DMS53 treated with DMSO at 0.1 percent for 48 hours (cell line): ENCODE data around the gene UBASH3B.
"Not testable (repeated sequence)": the region's sequence is repeated elsewhere in the genome, so short reads cannot be mapped to it uniquely, and the experiment has no call there.

Source experiments
- DNase-seq: peaks from one replicate; lab custom pipeline; 2025; ENCODE audit not compliant: unreplicated experiment; lab: John Stamatoyannopoulos, UW

Gene UBASH3B

GRCh38 chr11:122730694-122731093 lies 75.2 kb downstream of the UBASH3B start:
- DNase-seq, result not testable (repeated sequence)

DNA sequence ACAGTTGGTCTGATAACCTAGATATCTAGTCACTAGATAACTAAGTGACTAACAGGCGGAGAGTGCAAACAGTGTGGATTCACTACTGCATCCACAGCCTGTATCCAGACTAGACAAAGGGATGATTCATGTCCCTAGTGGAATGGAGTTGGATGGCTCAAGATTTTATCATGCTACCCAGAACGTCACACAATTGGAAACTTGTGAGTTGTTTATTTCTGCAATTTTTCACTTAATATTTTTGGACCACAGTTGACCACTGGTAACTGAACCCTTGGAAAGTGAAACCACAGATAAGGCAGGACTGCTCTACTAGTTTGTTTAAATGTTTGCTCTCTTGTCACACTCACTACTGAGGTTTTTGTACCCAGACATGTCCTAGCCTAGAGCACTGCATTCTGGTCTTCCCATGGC lies 76.0 kb downstream of the UBASH3B start:
- DNase-seq, result no peak

- DNase-seq, result no peak
These were observed 77.1 kb downstream of the UBASH3B start for GRCh38 chr11:122732342-122733315.

GRCh38 chr11:122733318-122733717 lies 77.8 kb downstream of the UBASH3B start:
- no peak for DNase-seq

GRCh38 chr11:122734848-122735496 lies 79.5 kb downstream of the UBASH3B start:
- DNase-seq, result no peak

DNA sequence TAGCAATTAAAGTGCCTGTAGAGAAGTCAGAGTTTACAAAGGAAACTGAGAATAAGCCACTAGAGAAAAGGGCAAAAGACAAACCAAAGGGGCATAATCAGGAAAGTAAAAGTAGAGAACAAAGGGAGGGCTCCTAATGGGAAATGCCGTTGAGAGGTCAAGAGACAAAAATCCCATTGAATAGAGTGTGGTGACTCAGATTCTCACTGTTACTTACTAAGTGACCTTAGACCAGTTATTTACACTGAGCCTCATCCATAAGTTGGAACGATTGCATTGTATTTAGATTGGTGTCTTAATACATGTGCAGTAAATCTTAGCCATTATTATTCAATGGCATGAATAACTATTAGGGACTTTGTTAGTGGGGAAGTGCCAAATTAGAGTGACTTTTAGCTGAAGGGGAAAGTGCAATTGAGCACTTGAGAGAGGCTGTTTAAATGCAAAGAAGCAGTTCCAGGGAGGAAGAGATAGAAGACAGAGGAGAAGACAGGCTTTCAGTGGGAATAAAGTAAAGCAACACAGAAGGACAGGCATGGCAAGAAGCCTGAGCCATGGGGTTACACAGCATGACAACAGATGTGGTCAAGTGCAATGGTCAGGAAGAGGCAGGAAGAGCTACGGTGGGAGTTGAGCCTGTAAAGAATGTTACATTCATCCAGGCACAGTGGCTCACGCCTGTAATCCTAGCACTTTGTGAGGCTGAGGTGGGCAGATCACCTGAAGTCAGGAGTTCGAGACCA lies 82.6 kb downstream of the UBASH3B start:
- DNase-seq, result no peak

DNA sequence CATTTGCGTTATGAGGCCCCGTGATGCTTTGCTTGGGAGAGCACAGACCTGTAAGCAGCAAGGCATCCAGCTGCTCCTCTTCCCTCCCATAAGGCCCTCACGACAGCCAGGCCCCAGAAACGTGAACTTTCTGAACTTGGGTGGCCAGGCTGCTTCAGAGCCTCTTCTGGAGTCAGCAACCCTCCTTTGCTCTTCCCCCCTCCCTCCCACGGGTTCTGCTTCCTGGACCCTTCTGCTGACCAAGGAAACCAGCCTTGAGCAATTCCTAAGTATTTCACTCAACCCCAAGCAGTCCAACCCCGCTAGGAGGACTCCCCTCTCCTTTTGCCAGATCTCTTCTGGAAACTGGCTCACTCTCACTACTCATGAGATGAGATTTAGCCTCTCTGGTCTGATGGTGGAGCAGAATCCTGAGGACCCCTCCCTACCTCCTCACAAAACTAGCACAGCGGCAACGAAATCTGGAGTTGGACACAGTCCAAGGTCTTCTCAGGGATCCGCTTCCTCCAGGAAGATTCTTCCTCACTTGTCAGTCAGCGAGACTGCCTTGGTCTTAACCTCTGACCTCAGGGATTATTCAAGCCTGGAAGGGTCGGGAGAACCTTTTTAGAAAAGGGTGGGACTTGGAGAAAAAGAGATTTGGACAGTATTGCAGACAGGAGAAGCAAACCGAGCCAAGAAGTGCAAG lies 86.2 kb downstream of the UBASH3B start:
- no peak for DNase-seq

GRCh38 chr11:122742301-122743018 lies 86.9 kb downstream of the UBASH3B start:
- DNase-seq, result no peak

- no peak for DNase-seq
These were observed 87.7 kb downstream of the UBASH3B start for GRCh38 chr11:122743097-122743741.

GRCh38 chr11:122743949-122744348 lies 88.4 kb downstream of the UBASH3B start:
- no peak for DNase-seq

- no peak for DNase-seq
These were observed 88.8 kb downstream of the UBASH3B start for GRCh38 chr11:122744357-122744756.

DNA sequence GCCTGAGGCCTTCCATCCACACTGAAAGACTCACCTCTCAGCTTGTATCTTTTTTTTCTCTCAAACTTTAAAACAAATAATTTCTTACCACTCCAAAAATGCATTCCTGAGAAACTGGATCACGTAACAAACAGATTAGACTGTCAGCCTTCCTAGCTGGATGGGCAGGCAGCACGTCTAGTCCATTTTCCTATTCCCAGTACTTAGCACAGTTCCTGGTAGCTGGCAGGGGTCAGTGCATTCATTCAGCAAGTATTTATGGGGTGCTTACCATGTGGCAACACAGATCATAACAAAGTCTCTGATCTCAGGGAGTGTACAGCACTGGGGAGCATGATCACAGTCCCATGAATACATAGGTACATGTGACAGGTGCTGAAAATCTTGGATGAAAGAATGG lies 89.6 kb downstream of the UBASH3B start:
- no peak for DNase-seq

DNA sequence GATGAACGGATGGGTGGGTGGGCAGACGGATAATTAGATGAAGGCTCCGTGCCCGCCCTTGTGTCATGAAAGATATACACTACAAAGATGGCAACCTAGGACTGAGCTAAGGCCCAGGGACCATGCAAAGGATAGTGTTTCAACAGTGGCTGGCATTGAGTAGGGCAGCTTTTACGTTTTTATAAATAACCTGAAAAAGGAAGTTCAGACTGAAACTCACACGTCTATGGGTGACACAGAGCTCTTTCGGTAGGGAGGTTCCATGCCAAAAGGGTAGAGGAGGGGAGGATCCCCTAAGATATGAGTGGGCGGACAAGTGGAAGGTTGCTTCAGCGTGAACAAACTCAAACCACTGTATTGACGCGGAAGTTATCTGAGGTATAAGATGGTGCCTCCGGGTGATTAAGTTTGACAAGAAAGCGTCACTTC lies 90.5 kb downstream of the UBASH3B start:
- no peak for DNase-seq

DNA sequence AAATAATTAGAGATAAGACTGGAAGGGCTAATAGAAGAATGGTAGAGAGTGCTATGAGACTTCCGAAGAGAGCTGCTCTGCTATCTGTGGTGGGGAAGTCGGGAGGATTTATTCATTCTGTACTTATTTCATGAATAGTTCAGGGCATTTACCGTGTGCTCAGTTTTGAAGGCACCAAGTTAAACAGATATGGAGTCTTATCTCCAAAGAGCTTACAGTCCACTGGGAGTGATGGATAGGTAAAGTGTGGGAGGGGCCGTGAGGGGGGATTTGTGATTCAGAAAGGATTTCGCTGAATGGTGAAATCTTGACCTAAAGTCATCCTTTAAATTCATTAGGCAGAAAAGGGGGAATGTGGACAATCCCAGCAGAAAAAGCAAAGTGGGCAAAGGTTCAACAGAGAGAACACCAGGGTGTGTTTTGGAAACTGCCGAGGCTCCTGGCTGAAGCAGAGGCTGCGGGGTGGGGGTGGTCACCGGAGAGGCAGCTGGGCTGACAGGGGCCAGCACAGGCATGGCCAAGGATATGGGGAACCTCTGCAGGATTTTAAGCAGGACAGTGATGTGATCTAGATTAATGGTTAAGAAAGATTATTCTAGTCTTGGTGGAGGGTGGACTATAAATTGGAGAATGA lies 91.2 kb downstream of the UBASH3B start:
- DNase-seq, result no peak

- no peak for DNase-seq
These were observed 91.8 kb downstream of the UBASH3B start for GRCh38 chr11:122747351-122747781.

GRCh38 chr11:122749005-122749687 lies 93.6 kb downstream of the UBASH3B start:
- DNase-seq, result no peak

GRCh38 chr11:122750049-122750448 lies 94.5 kb downstream of the UBASH3B start:
- no peak for DNase-seq

GRCh38 chr11:122751292-122752070 lies 96.0 kb downstream of the UBASH3B start:
- DNase-seq, result no peak
